ENCODE data around the gene ACADL. TPM values are rescaled to one million over a fixed set of nuclear protein-coding genes. Genes with fewer than 3 reads are reported as not detected.

ACADL gene
- total RNA-seq (10 to 100 TPM; 32.8 to 50.3 TPM), polyA plus RNA-seq (10 to 100 TPM; 12.1 to 26.5 TPM)
- long read RNA-seq, donor 1, transcript ACADL-201 (11 exons, 2,543 nt), result major isoform, 28 of 45 reads
- long read RNA-seq, donor 1, transcript ACADL-204 (3 exons, 1,045 nt), result minor isoform, 5 of 45 reads
- long read RNA-seq, donor 1, partial matches to known transcripts, result 4 of 45 reads
- long read RNA-seq, donor 1, other reads (novel, unspliced or antisense), result 8 of 45 reads
- long read RNA-seq, donor 2, partial matches to known transcripts, result 1 of 8 reads
- long read RNA-seq, donor 2, other reads (novel, unspliced or antisense), result 4 of 8 reads

DNA sequence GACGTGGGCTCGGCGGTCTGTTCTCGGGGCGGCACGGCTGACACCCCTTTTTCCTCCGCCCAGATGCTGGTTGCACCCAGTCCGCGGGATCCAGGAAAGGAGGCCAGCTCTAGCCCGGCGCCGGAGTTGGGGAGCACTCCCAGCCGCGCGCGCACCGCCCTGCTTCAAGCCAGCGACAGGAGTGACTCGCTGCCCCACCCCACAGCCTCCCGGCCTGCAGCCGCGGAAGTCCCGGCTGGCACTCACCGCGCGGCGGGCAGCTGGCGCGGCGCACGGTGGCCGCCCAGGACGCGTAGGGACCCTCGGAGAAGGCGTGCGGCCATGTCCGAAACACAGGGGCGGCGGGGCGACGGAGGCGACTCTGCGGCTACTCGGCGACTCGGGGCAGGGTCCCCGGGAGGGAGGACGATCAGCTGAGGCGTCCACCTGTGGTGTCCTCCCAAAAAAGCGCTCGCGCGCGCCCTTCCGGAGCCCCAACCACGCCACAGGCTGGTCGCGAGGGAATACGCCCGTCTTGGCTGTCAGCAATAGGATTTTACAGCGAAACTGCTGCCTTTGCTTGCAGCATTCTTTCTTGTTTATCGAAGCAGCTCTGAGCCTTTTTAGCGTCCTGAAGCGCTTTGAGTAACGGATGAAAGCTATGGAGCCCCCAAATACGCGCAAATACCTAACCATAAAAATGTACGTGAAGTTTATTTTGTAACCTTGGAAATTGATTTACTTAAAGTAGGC, at the start of gene ACADL:
Gene ACADL, minus strand, starts transcription at position 507 of the 732 bp plus-strand sequence. Its CDS starts 184 bp downstream, at position 323.
- WGBS, 2 donors, result 0% methylated on average over 59 to 69 of the region's 69 CpGs
- no peaks in the 10 kb centered on the region for H3K27me3 ChIP-seq (ENCODE audit: control insufficient read depth in 1 of 2, insufficient read depth in 2 of 2, low read length in 1 of 2)

GRCh38 chr2:210271300-210271699, 46.1 kb upstream of the ACADL start:
- intact Hi-C loops (cut with DNase I), result no loop called here
- H3K36me3 ChIP-seq (ENCODE audit: control insufficient read depth in 1 of 2, insufficient read depth in 2 of 2, low read length in 1 of 2), result no peaks in the 10 kb centered on the region

More for the DNA sequence above, at the start of gene ACADL:
- DNase-seq (peak; percentile 82 to 92), ATAC-seq (ENCODE audit: low FRiP score) (peak; percentile 89)
- peak within 1 kb of the TSS; percentile 83 to 98 for H3K27ac ChIP-seq (ENCODE audit: low read depth in 1 of 2, low read length in 2 of 2)
- peaks cover 0 to 6% of the 10 kb centered on the region in 2 donors for H3K4me1 ChIP-seq (ENCODE audit: control insufficient read depth in 1 of 2, insufficient read depth in 2 of 2, low read length in 2 of 2)
- H3K4me3 ChIP-seq (ENCODE audit: low read length in 2 of 2), result peak within 1 kb of the TSS; percentile 64 to 87
- intact Hi-C loops (cut with DNase I), result loop anchor here (5.0 to 10.0 kb wide), 3 partner anchors 53 to 252 kb away; partner anchors contain the start of genes LANCL1 (in 2 of the 2) and KANSL1L (in 1 of the 2)
- H3K9me3 ChIP-seq (ENCODE audit: control insufficient read depth, low read length), result no peaks in the 10 kb centered on the region
- H3K36me3 ChIP-seq (ENCODE audit: control insufficient read depth in 1 of 2, insufficient read depth in 2 of 2, low read length in 1 of 2), result no peaks in the 10 kb centered on the region

DNA sequence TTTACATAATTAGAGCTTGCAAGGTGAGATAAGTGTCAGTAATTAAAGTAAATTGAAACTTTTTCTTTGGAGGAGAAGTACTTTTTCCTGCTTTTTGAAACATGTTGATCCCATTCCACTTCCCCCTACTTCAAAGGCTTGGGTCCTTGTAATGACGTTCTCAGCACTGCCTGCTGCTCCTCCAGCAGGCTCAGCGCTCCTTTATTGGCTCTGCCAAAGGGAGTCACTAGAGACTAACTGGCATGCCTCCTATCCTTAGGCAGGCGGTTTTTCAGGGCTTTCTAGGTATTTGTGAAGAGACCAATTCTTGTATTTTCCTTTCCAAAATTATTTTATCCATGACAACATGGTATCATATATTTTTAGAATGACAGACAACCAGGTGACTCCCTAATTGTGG, 43.9 kb upstream of the ACADL start:
- Histone ChIP-seq H3K36me3 (ENCODE audit: control insufficient read depth in 1 of 2, insufficient read depth in 2 of 2, low read length in 1 of 2) (no peaks in the 10 kb centered on the region), H3K9me3 (ENCODE audit: control insufficient read depth, low read length) (no peaks in the 10 kb centered on the region), H3K27ac (ENCODE audit: low read depth in 1 of 2, low read length in 2 of 2) (no peak overlapping the region), H3K27me3 (ENCODE audit: control insufficient read depth in 1 of 2, insufficient read depth in 2 of 2, low read length in 1 of 2) (no peaks in the 10 kb centered on the region), H3K4me3 (ENCODE audit: low read length in 2 of 2) (no peak overlapping the region), H3K4me1 (ENCODE audit: control insufficient read depth in 1 of 2, insufficient read depth in 2 of 2, low read length in 2 of 2) (no peaks in the 10 kb centered on the region)
- no peak for DNase-seq
- 23 to 26% methylated on average over 3 of the region's 3 CpGs for WGBS, 2 donors
- no peak for ATAC-seq (ENCODE audit: low FRiP score)
- intact Hi-C loops (cut with DNase I), result no loop called here

More at GRCh38 chr2:210271300-210271699, 46.1 kb upstream of the ACADL start:
- Histone ChIP-seq H3K4me1 (ENCODE audit: control insufficient read depth in 1 of 2, insufficient read depth in 2 of 2, low read length in 2 of 2) (no peaks in the 10 kb centered on the region), H3K27ac (ENCODE audit: low read depth in 1 of 2, low read length in 2 of 2) (no peak overlapping the region), H3K9me3 (ENCODE audit: control insufficient read depth, low read length) (no peaks in the 10 kb centered on the region), H3K27me3 (ENCODE audit: control insufficient read depth in 1 of 2, insufficient read depth in 2 of 2, low read length in 1 of 2) (no peaks in the 10 kb centered on the region), H3K4me3 (ENCODE audit: low read length in 2 of 2) (no peak overlapping the region)
- ATAC-seq (ENCODE audit: low FRiP score), result no peak
- DNase-seq, result no peak

DNA sequence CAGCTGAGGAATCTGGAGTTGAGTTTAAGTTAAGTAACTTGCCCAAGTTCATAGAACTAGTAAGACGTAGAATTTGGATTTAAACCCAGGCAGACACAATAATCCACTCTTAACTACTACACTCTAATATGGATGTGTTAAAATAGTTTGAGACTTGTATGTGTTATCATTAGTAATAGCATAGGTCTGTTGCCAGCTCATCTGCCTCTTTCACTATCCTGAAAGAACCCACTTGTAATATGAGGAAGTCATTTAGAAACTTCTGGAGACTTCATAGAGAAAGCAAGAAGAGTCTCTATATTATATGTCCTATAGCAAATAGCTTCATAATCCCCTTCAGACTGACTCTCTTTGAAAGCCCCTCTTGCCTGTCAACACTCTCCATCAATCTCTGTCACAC, 43.0 kb upstream of the ACADL start:
- no peak for DNase-seq
- Histone ChIP-seq H3K9me3 (ENCODE audit: control insufficient read depth, low read length) (no peaks in the 10 kb centered on the region), H3K36me3 (ENCODE audit: control insufficient read depth in 1 of 2, insufficient read depth in 2 of 2, low read length in 1 of 2) (no peaks in the 10 kb centered on the region), H3K4me3 (ENCODE audit: low read length in 2 of 2) (no peak overlapping the region), H3K27ac (ENCODE audit: low read depth in 1 of 2, low read length in 2 of 2) (no peak overlapping the region), H3K4me1 (ENCODE audit: control insufficient read depth in 1 of 2, insufficient read depth in 2 of 2, low read length in 2 of 2) (no peaks in the 10 kb centered on the region), H3K27me3 (ENCODE audit: control insufficient read depth in 1 of 2, insufficient read depth in 2 of 2, low read length in 1 of 2) (no peaks in the 10 kb centered on the region)
- no peak for ATAC-seq (ENCODE audit: low FRiP score)
- 85 to 92% methylated on average over 1 of the region's 1 CpG for WGBS, 2 donors
- intact Hi-C loops (cut with DNase I), result no loop called here

- 84 to 98% methylated on average over 1 of the region's 1 CpG for WGBS, 2 donors
- no peaks in the 10 kb centered on the region for H3K4me1 ChIP-seq (ENCODE audit: control insufficient read depth in 1 of 2, insufficient read depth in 2 of 2, low read length in 2 of 2)
- H3K4me3 ChIP-seq (ENCODE audit: low read length in 2 of 2), result no peak overlapping the region
- H3K27me3 ChIP-seq (ENCODE audit: control insufficient read depth in 1 of 2, insufficient read depth in 2 of 2, low read length in 1 of 2), result no peaks in the 10 kb centered on the region
- no peak for DNase-seq
- H3K36me3 ChIP-seq (ENCODE audit: control insufficient read depth in 1 of 2, insufficient read depth in 2 of 2, low read length in 1 of 2), result no peaks in the 10 kb centered on the region
- no peaks in the 10 kb centered on the region for H3K9me3 ChIP-seq (ENCODE audit: control insufficient read depth, low read length)
- intact Hi-C loops (cut with DNase I), result no loop called here
- no peak for ATAC-seq (ENCODE audit: low FRiP score)
- H3K27ac ChIP-seq (ENCODE audit: low read depth in 1 of 2, low read length in 2 of 2), result no peak overlapping the region
These were observed 42.5 kb upstream of the ACADL start for GRCh38 chr2:210267698-210268097.

GRCh38 chr2:210264282-210264681, 39.0 kb upstream of the ACADL start:
- no peak overlapping the region for H3K4me3 ChIP-seq (ENCODE audit: low read length in 2 of 2)
- 63% methylated on average over 1 of the region's 1 CpG for WGBS, 2 donors
- H3K27me3 ChIP-seq (ENCODE audit: control insufficient read depth in 1 of 2, insufficient read depth in 2 of 2, low read length in 1 of 2), result no peaks in the 10 kb centered on the region
- peaks cover 2% of the 10 kb centered on the region for H3K9me3 ChIP-seq (ENCODE audit: control insufficient read depth, low read length)
- ATAC-seq (ENCODE audit: low FRiP score) (no peak), DNase-seq (no peak)
- H3K36me3 ChIP-seq (ENCODE audit: control insufficient read depth in 1 of 2, insufficient read depth in 2 of 2, low read length in 1 of 2), result no peaks in the 10 kb centered on the region
- intact Hi-C loops (cut with DNase I), result no loop called here
- no peaks in the 10 kb centered on the region for H3K4me1 ChIP-seq (ENCODE audit: control insufficient read depth in 1 of 2, insufficient read depth in 2 of 2, low read length in 2 of 2)
- no peak overlapping the region for H3K27ac ChIP-seq (ENCODE audit: low read depth in 1 of 2, low read length in 2 of 2)

- Histone ChIP-seq H3K27ac (ENCODE audit: low read depth in 1 of 2, low read length in 2 of 2) (no peak overlapping the region), H3K27me3 (ENCODE audit: control insufficient read depth in 1 of 2, insufficient read depth in 2 of 2, low read length in 1 of 2) (no peaks in the 10 kb centered on the region), H3K4me1 (ENCODE audit: control insufficient read depth in 1 of 2, insufficient read depth in 2 of 2, low read length in 2 of 2) (no peaks in the 10 kb centered on the region), H3K9me3 (ENCODE audit: control insufficient read depth, low read length) (peaks cover 2% of the 10 kb centered on the region), H3K4me3 (ENCODE audit: low read length in 2 of 2) (no peak overlapping the region), H3K36me3 (ENCODE audit: control insufficient read depth in 1 of 2, insufficient read depth in 2 of 2, low read length in 1 of 2) (no peaks in the 10 kb centered on the region)
- intact Hi-C loops (cut with DNase I), result no loop called here
- no peak for DNase-seq
- 82 to 86% methylated on average over 2 of the region's 2 CpGs for WGBS, 2 donors
- ATAC-seq (ENCODE audit: low FRiP score), result no peak
These were observed 38.6 kb upstream of the ACADL start for GRCh38 chr2:210263841-210264240.

DNA sequence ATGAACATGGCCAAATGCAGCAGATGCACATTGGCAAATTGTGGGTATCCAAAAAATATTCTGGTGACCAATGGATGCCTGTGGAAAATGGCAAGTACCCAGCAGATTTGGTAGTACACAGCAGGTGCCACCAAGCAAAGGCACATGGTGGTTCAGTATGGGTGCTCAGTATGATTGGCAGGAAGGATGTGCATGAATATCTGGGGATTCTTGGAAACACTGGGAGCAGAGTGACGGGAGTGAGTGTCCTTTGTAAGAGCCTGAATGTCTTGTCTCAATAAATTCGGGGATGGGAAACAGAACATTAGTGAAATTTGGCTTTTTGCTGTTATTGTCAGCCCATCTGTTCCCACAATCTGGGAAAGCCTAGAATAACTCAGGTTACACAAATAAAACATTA, 36.8 kb upstream of the ACADL start:
- no peak for ATAC-seq (ENCODE audit: low FRiP score)
- Histone ChIP-seq H3K4me3 (ENCODE audit: low read length in 2 of 2) (no peak overlapping the region), H3K4me1 (ENCODE audit: control insufficient read depth in 1 of 2, insufficient read depth in 2 of 2, low read length in 2 of 2) (no peaks in the 10 kb centered on the region), H3K9me3 (ENCODE audit: control insufficient read depth, low read length) (peaks cover 2% of the 10 kb centered on the region), H3K36me3 (ENCODE audit: control insufficient read depth in 1 of 2, insufficient read depth in 2 of 2, low read length in 1 of 2) (no peaks in the 10 kb centered on the region), H3K27ac (ENCODE audit: low read depth in 1 of 2, low read length in 2 of 2) (no peak overlapping the region), H3K27me3 (ENCODE audit: control insufficient read depth in 1 of 2, insufficient read depth in 2 of 2, low read length in 1 of 2) (no peaks in the 10 kb centered on the region)
- intact Hi-C loops (cut with DNase I), result no loop called here
- whole genome bisulfite sequencing, 2 donors, result 88 to 89% methylated on average over 2 of the region's 2 CpGs
- DNase-seq, result no peak

- H3K9me3 ChIP-seq (ENCODE audit: control insufficient read depth, low read length), result peaks cover 2% of the 10 kb centered on the region
- no peaks in the 10 kb centered on the region for H3K36me3 ChIP-seq (ENCODE audit: control insufficient read depth in 1 of 2, insufficient read depth in 2 of 2, low read length in 1 of 2)
- no peak overlapping the region for H3K27ac ChIP-seq (ENCODE audit: low read depth in 1 of 2, low read length in 2 of 2)
- no peak overlapping the region for H3K4me3 ChIP-seq (ENCODE audit: low read length in 2 of 2)
- H3K4me1 ChIP-seq (ENCODE audit: control insufficient read depth in 1 of 2, insufficient read depth in 2 of 2, low read length in 2 of 2), result no peaks in the 10 kb centered on the region
- no peak for DNase-seq
- no peak for ATAC-seq (ENCODE audit: low FRiP score)
- H3K27me3 ChIP-seq (ENCODE audit: control insufficient read depth in 1 of 2, insufficient read depth in 2 of 2, low read length in 1 of 2), result no peaks in the 10 kb centered on the region
- intact Hi-C loops (cut with DNase I), result no loop called here
These were observed 34.4 kb upstream of the ACADL start for GRCh38 chr2:210259687-210260086.

Data from aorta (tissue), 5 donors.